ENCODE data around the gene ANGPTL7. TPM values are rescaled to one million over a fixed set of nuclear protein-coding genes. Genes with fewer than 3 reads are reported as not detected.

The ANGPTL7 gene
- total RNA-seq, 1 donor from 2014 or later = 1.0 TPM

DNA sequence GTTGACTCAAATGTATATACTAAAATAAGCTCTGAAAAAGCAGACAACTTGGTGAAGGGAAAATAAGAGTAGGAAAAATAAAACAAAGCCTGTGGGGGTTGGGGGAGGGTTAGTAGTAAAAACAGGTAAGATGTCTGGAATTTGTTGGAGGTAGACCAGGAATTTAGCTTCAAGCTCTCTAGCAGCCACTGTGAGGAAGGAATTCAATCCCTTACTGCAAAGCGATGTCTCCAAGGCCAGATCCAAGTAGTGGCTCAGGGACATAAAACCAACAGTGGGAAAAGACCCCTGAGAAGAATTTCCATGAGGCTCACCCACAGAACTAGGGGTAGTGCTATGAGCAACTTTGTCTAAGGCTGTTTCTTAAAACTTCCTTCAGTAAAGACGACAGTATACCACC is 7.8 kb downstream of the ANGPTL7 start:
- DNase-seq (no peak), ATAC-seq (no peak)
- intact Hi-C loops (cut with micrococcal nuclease) = no loop called here

DNA sequence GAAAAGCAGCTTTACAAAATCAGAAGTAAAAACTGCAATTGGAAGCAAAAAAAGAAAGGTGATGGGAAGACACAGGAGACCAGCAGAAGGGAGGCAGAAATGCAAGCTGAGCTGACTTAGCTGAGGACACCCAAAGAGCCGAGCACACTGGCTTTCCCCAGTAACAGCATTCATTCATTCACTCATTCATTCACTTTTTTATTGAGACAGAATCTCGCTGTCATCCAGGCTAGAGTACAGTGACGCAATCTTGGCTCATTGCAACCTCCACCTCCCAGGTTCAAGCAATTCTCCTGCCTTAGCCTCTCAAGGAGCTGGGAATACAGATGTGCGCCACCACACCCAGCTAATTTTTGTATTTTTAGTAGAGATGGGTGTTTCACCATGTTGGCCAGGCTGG is 8.2 kb downstream of the ANGPTL7 start:
- intact Hi-C loops (cut with micrococcal nuclease) = no loop called here
- no peak for DNase-seq
- ATAC-seq = no peak

DNA sequence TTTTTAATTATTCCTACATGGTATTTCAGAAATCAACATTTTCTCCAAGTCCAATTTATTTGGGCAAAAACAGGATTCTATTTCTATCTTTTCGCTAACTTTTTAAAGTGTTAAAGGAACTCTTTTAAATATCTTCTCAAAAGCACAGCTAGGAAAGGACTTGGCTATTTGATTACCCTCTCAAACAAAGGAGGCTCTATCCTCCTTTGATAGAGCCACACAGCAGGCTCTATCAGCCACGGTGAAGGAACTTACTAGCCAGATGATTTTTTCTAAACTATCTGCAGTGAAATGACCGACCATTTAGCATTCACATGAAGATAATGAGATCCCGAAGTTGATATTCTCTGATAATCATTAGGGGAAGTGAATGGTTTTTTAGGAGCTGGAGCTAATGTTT is 9.1 kb downstream of the ANGPTL7 start:
- ATAC-seq = no peak
- DNase-seq = no peak
- intact Hi-C loops (cut with micrococcal nuclease) = no loop called here

DNA sequence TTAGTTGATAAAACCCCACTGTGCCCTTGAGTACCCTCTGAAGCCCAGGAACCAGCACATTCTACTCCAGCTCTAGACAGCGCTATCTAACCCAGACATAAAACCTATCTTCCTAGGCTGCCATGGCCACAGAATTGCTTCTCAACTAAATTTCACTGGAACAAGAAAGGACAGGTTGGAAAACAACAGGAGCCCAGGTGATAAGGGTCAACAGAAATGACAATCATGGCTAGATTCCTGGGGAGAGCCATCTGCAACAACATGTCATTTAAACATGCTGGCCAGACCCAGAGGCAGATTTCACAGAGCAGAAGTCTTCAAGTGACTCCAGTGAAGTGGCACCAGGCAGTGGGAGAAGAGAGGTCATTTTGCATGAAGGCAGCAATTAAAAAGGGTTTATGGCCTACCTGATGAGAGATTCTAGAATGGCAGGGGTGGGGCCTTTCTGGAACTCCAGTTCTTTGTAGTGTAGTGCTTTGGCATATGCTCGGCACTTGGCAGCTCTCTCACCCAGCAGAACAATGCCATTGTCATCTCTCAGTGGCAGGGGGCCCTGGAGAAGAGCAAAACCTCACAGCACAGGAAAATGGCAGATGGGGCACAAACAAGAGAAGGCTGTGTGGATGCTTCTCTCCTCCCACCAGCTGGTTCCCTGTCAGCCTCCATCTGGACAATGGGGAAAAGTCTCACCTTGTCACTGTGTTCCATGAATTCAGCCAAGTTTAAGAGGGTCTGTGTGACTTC is 9.9 kb downstream of the ANGPTL7 start:
- ATAC-seq = no peak
- no peak for DNase-seq

DNA sequence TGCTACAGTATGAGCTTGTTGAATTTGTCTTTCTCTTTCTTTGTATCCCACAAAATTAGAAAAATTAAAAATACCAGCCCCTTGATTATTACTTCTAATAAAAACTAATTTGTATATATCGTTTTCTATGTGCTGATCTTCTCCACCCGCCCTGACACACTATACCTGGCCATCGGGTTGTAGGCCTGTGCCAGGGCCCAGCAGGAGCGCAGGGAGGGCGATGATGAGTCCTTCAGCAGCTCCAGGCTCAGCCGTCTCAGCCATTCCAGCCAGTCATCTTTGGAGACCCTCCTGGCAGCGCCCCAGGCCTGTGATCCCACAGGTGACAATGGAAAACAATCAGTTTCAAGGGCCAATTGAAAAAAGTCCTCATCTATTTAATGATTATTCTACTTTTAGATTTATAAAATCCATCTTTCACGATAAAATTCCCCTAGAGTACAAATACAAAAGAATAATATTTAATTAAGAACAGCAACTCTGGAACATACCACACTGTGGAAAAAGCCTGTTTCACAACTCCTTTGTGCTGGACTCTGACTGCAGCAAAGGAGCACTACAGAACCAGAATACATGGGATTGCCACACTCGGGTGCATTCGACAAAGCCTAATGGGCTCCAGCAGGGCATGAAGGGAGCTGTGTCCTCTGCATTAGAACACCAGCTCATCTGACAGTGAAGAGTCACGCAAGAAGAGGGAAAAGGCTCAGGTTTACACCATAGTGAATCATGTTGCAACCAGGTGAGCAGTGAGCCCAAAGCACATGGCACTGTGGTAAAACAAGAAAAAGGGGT is 15.4 kb downstream of the ANGPTL7 start:
- intact Hi-C loops (cut with micrococcal nuclease) = no loop called here
- ATAC-seq = no peak
- no peak for DNase-seq

More for the DNA sequence above, 9.9 kb downstream of the ANGPTL7 start:
- intact Hi-C loops (cut with micrococcal nuclease) = no loop called here

DNA sequence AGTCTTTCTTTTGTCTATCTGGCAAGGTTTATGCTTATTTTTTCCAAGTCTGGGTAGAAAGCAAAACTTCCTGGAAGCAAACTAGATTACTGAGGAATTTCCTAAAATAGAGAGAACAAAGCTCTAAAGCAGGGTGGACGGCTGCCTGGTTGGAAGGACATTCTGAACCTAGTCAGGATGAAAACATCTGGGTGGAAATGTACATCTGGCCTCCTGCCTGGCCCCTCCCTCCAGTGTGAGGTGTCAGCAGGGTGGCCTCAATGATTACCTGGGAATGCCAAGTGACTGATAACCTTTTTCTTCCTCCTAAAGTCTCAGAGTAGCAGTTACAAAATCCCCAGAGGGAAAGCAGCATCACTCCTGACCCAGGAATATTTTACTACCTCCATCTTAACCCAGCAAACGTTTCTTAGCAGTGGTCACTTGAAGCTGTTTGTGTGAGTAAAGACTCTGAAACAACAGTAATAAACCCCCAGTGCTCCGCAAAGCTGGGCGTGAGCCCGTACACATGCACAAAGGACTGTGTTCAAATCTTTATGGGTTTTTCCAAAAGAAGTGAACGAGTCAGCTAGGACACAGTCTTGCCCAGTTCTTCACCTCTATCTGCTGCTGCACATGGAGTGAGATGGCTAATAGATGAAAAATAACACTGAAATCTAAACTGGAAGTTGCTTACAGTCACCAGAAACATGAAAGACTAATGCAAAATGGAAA is 18.9 kb downstream of the ANGPTL7 start:
- ATAC-seq (peak; percentile 84), DNase-seq (peak; percentile 67)
- intact Hi-C loops (cut with micrococcal nuclease) = no loop called here

DNA sequence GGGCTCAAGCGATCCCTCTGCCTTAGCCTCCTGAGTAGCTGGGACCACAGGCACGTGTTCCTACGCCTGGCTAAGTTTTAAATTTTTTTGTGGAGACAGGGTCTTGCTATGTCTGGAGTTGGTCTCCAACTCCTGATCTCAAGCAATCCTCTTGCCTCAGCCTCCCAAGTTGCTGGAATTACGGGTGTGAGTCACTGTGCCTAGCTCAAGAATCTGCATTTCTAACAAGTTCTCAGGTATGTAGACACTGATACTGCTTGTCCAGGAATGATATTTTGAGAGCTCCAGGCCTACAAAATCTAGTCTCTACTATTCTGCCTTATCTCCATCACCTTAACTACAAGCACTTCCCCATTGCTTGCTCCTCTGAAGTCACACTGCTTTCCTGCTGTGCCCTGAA is 22.3 kb downstream of the ANGPTL7 start:
- ATAC-seq (no peak), DNase-seq (no peak)
- intact Hi-C loops (cut with micrococcal nuclease) = no loop called here

DNA sequence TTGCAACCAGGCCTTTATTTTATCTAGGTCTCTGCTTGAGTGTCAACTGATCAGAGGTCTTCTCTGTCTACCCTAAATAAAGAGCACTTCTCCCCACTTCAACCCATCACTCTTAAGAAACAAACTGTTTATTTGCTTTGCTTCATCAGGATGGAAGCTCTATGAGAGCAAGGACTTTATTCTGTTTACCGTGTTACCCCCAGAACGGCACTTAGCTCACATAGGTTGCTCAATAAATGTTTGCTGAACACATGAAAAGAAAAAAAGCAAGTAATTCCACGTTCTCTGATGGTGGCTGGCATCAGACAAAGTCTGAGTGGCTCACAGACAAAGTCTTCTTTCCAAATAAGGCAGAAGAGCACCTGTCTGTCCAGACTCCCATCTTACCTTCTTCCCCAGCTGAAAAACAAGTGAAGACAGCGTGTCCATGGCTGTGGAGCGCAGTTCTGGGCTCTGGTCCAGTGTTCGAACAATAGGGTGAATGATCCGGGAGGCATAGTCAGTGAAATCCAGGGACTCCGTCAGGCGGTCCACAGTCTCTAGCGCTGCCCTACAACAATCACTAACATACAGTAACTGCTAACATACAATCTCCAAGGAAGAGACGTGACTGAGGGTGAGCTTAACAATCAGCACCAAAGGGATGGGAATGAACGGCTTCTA is 22.9 kb downstream of the ANGPTL7 start:
- no peak for DNase-seq
- ATAC-seq = no peak
- intact Hi-C loops (cut with micrococcal nuclease) = no loop called here

DNA sequence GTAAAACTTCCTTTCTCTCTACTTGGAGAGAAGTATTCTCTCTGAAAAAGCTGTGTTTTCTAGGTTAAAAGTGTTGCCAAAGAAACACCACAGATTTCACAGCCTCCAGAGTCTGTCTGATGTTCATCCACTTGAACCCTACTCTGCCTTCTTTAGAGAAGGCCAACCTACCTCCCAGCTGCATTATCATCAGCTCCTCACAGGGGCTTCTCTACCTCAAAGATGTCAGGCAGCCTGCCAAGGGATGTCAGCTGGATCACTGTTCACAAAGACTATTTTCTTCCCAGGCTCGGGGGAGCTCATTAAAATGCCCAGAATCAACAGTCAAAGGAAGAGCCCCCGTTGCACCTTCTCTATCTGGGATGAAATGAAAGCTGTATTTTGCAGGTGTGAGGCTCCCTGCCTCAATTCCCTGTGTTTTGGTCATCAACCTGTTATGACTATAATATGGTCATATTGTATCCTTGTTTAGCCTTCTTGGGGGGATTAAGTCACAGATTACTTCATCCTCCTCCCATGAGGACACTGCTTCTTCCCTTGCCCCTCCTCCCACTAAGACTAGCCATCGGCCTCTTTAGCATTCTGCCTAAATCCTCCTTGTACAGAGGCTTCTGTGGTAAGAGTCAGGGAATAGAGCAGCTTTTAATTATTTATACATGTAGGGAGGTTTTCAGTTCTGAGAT is 25.7 kb downstream of the ANGPTL7 start:
- DNase-seq = no peak
- peak; percentile 36 for ATAC-seq
- intact Hi-C loops (cut with micrococcal nuclease) = no loop called here

DNA sequence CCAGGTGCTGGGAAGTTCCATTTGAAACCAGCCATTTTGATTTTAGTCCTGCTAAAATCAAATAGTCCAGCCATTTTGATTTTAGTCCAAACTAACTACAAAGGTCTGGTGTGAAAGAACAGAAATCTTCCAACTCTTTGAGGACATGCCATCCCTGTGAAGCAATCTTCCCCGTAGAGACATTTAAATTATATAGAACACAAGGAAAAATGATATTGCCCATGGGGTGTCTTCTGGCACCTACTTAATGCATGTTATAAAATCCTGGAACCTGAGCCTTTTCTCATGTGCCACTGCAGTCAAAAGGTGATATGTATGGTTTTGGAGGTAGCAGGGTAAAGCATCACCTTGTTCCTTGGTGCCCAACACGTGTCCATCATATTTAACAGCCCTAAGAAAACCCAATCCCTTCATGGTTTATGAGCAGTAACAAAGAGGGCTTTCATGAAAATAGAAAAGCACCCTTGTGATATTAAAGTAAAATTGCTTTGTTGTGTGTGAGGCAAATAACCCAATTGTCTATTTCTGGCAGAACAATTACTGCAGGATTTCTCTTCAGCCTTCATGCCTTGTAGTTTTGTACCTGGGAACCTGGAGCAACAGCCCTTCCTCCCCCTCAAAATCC is 26.3 kb downstream of the ANGPTL7 start:
- no peak for ATAC-seq
- DNase-seq = no peak
- intact Hi-C loops (cut with micrococcal nuclease) = no loop called here

DNA sequence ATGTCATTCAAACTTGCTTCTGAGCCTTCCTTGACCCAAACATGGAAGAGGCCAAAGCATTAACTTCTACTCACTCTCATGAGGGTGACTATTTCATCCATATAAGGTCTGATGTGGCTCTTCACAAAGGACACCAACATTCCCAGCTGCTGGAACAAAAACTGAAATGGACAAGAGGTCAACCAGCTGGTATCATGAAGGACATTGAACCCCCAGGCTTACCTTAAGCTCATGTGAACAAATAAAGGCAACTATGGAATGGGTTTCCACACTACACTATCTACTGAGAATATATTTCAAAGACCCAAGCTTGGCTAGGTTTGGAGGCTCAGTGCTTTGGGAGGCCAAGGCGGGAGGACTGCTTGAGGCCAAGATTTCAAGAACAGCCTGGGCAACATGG is 26.9 kb downstream of the ANGPTL7 start:
- ATAC-seq (no peak), DNase-seq (no peak)
- intact Hi-C loops (cut with micrococcal nuclease) = no loop called here

DNA sequence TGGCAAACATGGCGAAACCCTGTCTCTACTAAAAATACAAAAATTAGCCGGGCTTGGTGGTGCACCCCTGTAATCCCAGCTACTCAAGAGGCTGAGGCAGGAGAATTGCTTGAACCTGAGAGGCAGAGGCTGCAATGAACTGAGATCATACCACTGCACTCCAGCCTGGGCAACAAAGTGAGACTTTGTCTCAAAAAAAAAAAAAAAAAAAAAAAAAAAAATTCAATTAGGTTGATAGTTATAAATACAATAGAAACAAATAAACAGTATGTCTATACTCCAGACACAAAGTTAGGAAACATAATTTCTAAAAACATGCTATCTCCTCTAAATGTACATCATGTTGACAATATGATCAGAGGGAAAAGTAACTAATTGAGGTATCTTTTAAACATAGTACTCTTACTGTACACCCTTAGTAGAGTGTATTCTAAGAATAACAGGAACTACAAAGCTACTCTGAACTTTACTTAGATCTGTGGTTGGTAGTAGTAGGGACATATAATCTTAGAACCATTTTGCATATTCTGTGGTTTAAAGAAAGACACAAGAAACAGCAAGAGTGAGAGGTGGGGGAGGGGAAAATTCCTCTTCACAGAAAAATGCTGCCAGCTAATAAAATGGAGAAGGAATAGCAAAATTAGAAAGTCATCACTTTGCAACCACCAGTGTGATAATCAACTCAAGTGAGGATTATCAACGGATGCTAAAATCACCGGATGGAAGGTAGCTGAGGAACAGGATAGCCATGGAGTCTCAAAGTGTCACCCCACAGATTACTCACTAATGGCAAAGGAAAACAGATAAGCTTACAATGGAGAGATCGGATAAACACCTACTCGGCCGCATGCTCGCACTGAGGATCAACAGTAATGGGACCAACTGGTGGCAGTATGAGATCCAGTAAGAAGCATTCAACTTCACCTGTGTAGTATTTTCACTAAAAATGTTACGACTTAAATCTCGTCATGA is 38.2 kb downstream of the ANGPTL7 start:
- no peak for DNase-seq
- intact Hi-C loops (cut with micrococcal nuclease) = no loop called here
- no peak for ATAC-seq

DNA sequence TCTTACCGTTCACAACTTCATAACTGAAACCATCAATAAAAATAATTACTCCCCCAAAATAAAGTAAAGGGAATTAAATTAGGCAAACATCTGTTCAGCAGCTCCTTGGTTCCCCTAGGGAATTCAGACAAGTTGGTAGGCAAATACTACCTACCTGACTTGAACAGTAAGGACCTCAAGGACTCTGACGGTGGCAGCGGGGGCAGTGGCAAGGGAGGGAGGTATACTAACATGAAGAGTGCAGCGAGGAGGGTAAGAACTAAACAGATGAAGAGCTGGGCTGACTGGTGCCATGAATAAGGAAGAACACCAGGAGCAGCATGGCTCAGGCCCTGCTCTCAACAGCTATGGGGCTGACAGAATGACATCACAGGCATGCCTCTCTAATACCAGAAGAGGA is 40.0 kb downstream of the ANGPTL7 start:
- no peak for ATAC-seq
- intact Hi-C loops (cut with micrococcal nuclease) = no loop called here
- no peak for DNase-seq

DNA sequence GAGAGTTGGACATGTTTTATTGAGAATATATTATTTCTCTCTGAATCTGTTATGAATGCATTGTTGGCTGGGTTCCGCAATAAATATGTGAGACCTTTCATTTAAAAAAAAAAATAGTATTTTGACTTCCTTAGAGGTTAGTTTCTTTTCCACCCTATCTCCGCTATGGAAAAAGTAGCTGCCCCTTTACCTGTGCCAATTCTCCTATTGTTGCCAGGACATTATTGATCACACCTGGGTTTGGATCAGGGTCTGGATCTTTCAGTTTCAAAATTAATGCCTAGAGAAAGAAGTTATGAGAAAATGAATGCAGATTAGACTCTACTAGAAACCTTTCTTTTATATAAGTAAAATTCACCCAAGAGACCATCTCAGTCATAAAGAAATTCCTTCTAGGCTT is 44.1 kb downstream of the ANGPTL7 start:
- intact Hi-C loops (cut with micrococcal nuclease) = no loop called here
- DNase-seq (no peak), ATAC-seq (no peak)

DNA sequence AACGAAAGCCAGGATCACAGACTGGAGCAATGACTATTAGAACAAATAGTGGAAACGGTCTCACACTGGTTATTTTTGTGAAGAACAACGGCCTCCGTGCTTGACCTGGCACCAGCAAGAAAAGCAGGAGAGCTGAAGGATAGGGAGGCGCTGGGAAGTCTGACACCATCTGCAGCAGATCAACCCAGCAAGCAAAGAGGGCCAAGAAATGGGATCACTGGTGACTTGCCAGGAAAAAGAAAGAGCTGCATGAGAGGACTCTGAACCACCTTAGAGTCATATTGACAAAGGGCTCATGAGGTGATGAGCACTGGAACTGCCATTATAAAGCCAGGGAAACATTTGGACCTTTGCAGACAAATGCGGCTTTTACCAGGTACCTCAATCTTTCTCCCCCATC is 48.2 kb downstream of the ANGPTL7 start:
- intact Hi-C loops (cut with micrococcal nuclease) = no loop called here
- DNase-seq (no peak), ATAC-seq (peak; percentile 56)

DNA sequence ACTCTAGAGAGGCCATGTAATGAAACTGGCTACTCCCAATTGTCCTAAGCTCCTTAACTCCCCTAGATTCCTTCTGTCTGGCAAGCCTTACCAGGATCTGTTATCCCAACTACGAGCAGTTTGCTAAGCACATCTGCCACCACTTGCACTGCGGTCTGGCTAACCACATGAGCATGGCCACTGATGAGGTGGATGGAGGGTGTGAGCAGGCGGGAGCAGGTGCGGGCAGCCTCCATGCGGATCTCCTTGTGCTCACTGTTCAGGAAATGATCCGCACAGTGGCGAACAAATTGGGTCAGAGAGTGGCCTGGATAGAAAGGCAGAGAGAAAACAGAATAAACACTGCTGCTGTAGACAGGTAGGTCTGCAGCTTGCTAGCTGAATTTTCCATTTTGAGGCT is 49.2 kb downstream of the ANGPTL7 start:
- no peak for ATAC-seq
- intact Hi-C loops (cut with micrococcal nuclease) = no loop called here
- no peak for DNase-seq

DNA sequence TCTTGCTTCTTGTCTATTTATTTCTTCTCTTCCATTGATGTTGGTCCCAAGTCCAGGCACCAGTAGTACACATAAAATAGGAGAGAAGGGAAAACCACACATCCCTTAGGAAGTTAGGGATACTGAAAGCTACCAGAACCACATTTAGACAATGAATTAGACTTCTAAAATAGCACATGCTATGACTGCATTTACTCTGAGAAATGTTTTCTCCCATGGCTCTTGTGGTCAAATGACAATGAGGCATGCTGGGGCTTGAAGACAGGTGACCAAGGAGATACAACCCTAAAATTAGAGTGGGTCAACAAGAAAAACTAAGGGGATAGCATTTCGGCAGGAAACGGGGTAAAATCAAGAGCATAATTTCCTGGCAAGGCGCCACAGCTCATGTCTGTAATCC is 56.1 kb downstream of the ANGPTL7 start:
- intact Hi-C loops (cut with micrococcal nuclease) = no loop called here
- ATAC-seq = no peak

More for the DNA sequence above, 56.1 kb downstream of the ANGPTL7 start:
- DNase-seq = no peak
